Stimulated activated CD8-positive, alpha-beta memory T cell treated with anti-CD3 and anti-CD28 coated beads, Interleukin-12 subunit alpha, Interleukin-12 subunit beta, amount 100 ng/mL, for 24 hours (primary cell): ENCODE measurements around the gene ANKRD17.

Experiments
- DNase-seq: peaks from one replicate; pipeline ENCODE4 v3.0.0-alpha.2; 2020; ENCODE audit errors: extremely low read depth

ANKRD17 gene

GRCh38 chr4:73051625-73052024 lies 207.0 kb downstream of the ANKRD17 start:
- no peak for DNase-seq

- DNase-seq = no peak
Observed at GRCh38 chr4:73045879-73046278, 212.7 kb downstream of the ANKRD17 start.

- DNase-seq = no peak
Observed at GRCh38 chr4:73037057-73037456, 221.5 kb downstream of the ANKRD17 start.

- no peak for DNase-seq
Observed at GRCh38 chr4:73036123-73036522, 222.5 kb downstream of the ANKRD17 start.

- DNase-seq = no peak
Observed at GRCh38 chr4:73034896-73035295, 223.7 kb downstream of the ANKRD17 start.

GRCh38 chr4:73028621-73029020 lies 230.0 kb downstream of the ANKRD17 start:
- no peak for DNase-seq
